Endothelial cell of umbilical vein (primary cell): ENCODE results near the gene CPEB1. TPM values are rescaled to one million over a fixed set of nuclear protein-coding genes. Genes with fewer than 3 reads are reported as not detected.

Source experiments
- BruUV-seq: library from RNA; stranded (reverse); fragments of 400-500 nt; replicated peaks from 2 replicates; lab custom pipeline; 2021; lab: Mats Ljungman, UMichigan
- CTCF ChIA-PET: fragments of 300-600, 350-600 bp; sonication (Branson Sonifier 250); formaldehyde crosslinking; loops from one replicate; lab custom pipeline; 2021; ENCODE audit warnings: antibody characterized with exemption, inconsistent platforms; lab: Charles Lee
- POLR2A ChIA-PET: fragments of 300-600, 350-600 bp; sonication (Branson Sonifier 250); formaldehyde crosslinking; loops from one replicate; lab custom pipeline; 2021; ENCODE audit warnings: antibody characterized with exemption, inconsistent platforms; lab: Charles Lee
- DNase-seq: peaks from one replicate; pipeline ENCODE4 v3.0.0-alpha.2; 2011; ENCODE audit warnings: low read depth, low spot score
- FAIRE-seq: peaks from 2 replicates; lab custom pipeline; 2011; peaks lifted over from hg19 to GRCh38; lab: Jason Lieb, UNC
- H2AFZ ChIP-seq: 2 replicates; pipeline ENCODE4 v1.6.0; 2012; ENCODE audit warnings: low read depth, low read length, control low read depth, inconsistent platforms
- H3K27ac ChIP-seq: 2 replicates; pipeline ENCODE4 v1.5.1; 2011; ENCODE audit warnings: low read depth, mild to moderate bottlenecking, control low read depth, low read length, moderate library complexity; ENCODE audit not compliant: insufficient read depth
- H3K27me3 ChIP-seq, 2 experiments: 2 replicates each; pipeline versions ENCODE4 v1.6.0 to v1.6.1; 2011; ENCODE audit warnings: low read length in 2 of 2, mixed read lengths in 1 of 2; ENCODE audit not compliant: control insufficient read depth in 2 of 2, insufficient read depth in 2 of 2
- H3K36me3 ChIP-seq, 2 experiments: 2 replicates in 1 of 2; 3 replicates in 1 of 2; pipeline ENCODE4 v1.5.1; 2011; ENCODE audit warnings: low read length in 2 of 2, mild to moderate bottlenecking in 1 of 2, moderate library complexity in 1 of 2; ENCODE audit not compliant: control insufficient read depth in 2 of 2, insufficient read depth in 2 of 2; ENCODE audit errors: extremely low read depth in 1 of 2
- H3K4me1 ChIP-seq: 3 replicates; pipeline ENCODE4 v1.5.1; 2011; ENCODE audit warnings: mild to moderate bottlenecking, low read length; ENCODE audit not compliant: control insufficient read depth, insufficient read depth; ENCODE audit errors: extremely low read depth
- H3K4me2 ChIP-seq: 2 replicates; pipeline ENCODE4 v1.6.1; 2011; ENCODE audit warnings: low read length, control low read depth, mixed read lengths; ENCODE audit not compliant: insufficient read depth
- H3K4me3 ChIP-seq, 3 experiments: fragments of 200-600 bp in 1 of 3; sonication (generic), shearing (Covaris generic) in 1 of 3; replicated peaks in 1 of 3; 2 replicates each; pipeline ENCODE4 v1.5.1; 2011 to 2016; ENCODE audit warnings: control low read depth in 3 of 3, low read length in 3 of 3, mild to moderate bottlenecking in 2 of 3, inconsistent platforms in 1 of 3, low read depth in 1 of 3, moderate library complexity in 1 of 3; ENCODE audit not compliant: insufficient read depth in 1 of 3
- H3K79me2 ChIP-seq: 2 replicates; pipeline ENCODE4 v1.6.0; 2012; ENCODE audit warnings: low read length, inconsistent platforms; ENCODE audit not compliant: control insufficient read depth, insufficient read depth
- H3K9ac ChIP-seq: replicated peaks from 2 replicates; pipeline ENCODE3; 2011; ENCODE audit warnings: low read length, control low read depth; ENCODE audit not compliant: insufficient read depth; ENCODE audit errors: extremely low read depth
- H3K9me1 ChIP-seq: replicated peaks from 3 replicates; pipeline ENCODE4 v1.6.0; 2011; ENCODE audit warnings: mild to moderate bottlenecking, low read length; ENCODE audit not compliant: control insufficient read depth, insufficient read depth; ENCODE audit errors: extremely low read depth
- H3K9me3 ChIP-seq: replicated peaks from 2 replicates; pipeline ENCODE4 v1.5.1; 2012; ENCODE audit warnings: low read length, inconsistent platforms; ENCODE audit not compliant: control insufficient read depth, insufficient read depth
- H4K20me1 ChIP-seq: replicated peaks from 2 replicates; pipeline ENCODE3; 2011; ENCODE audit warnings: mild to moderate bottlenecking, low read length; ENCODE audit not compliant: control insufficient read depth, insufficient read depth; ENCODE audit errors: extremely low read depth
- EZH2 ChIP-seq: IDR thresholded peaks from 2 replicates; pipeline ENCODE4 v1.6.1; 2012; ENCODE audit warnings: borderline replicate concordance, low read depth, mild to moderate bottlenecking, moderate library complexity, low read length, inconsistent platforms; ENCODE audit not compliant: severe bottlenecking
- FOS ChIP-seq: IDR thresholded peaks from 2 replicates; pipeline ENCODE4 v1.6.1; 2011; ENCODE audit warnings: mild to moderate bottlenecking, low read length, moderate library complexity, borderline replicate concordance; ENCODE audit not compliant: insufficient read depth
- GATA2 ChIP-seq: IDR thresholded peaks from 2 replicates; pipeline ENCODE4 v1.7.0; 2011; ENCODE audit warnings: low read depth, mild to moderate bottlenecking, moderate library complexity, mixed read lengths, low read length; ENCODE audit not compliant: insufficient read length, insufficient read depth
- JUN ChIP-seq: IDR thresholded peaks from 2 replicates; pipeline ENCODE4 v1.6.1; 2011; ENCODE audit warnings: borderline replicate concordance, low read depth; ENCODE audit not compliant: insufficient read length, insufficient read depth
- MYC ChIP-seq: IDR thresholded peaks from one replicate; pipeline ENCODE4 v1.6.1; 2011; ENCODE audit warnings: mild to moderate bottlenecking, low read depth, low read length
- POLR2A ChIP-seq: IDR thresholded peaks from 2 replicates; pipeline ENCODE4 v1.6.1; 2012; ENCODE audit warnings: low read depth, mild to moderate bottlenecking, control low read depth, low read length
- POLR2AphosphoS5 ChIP-seq: IDR thresholded peaks from 2 replicates; pipeline ENCODE4 v1.6.1; 2012; ENCODE audit warnings: low read depth, mild to moderate bottlenecking, control low read depth, low read length, moderate library complexity; ENCODE audit not compliant: insufficient read depth
- dilution Hi-C: fragments of 300-500 bp; cut with MboI; formaldehyde crosslinking; loops from one replicate; pipeline ENCODE4 v1.15.0; 2019; ENCODE audit warnings: low sequenced_read_pairs; ENCODE audit not compliant: extremely low pct_ligation_motif_present
- intact Hi-C: fragments of 100-400 bp; cut with micrococcal nuclease; formaldehyde crosslinking; loops from one replicate; pipeline ENCODE4 v1.10.0; 2022
- polyA plus RNA-seq, 4 experiments: library from polyadenylated mRNA; depleted of rRNA in 3 of 4; stranded (reverse) in 3 of 4; unstranded in 1 of 4; fragments of >200 nt; gene quantifications; 2 replicates each; pipeline versions ENCODE4 v1.2.1 to v1.2.3, GENCODE V29; 2011 to 2012; ENCODE audit warnings: missing spikeins in 1 of 4
- total RNA-seq: library from RNA; stranded (reverse); gene quantifications from 2 replicates; pipeline ENCODE4 v1.2.3, GENCODE V29; 2021
- TF ChIP-seq, protein P1 (sequence below): IDR thresholded peaks from 2 replicates; pipeline ENCODE4 v1.6.1; 2011; ENCODE audit not compliant: insufficient read depth, insufficient read length
- TF ChIP-seq, protein P2 (sequence below), 2 donors: IDR thresholded peaks; 1 replicate in 1 of 2; 2 replicates in 1 of 2; pipeline ENCODE4 v1.5.1; 2011; ENCODE audit warnings: low read length in 2 of 2, mild to moderate bottlenecking in 2 of 2, moderate library complexity in 2 of 2, control low read depth in 1 of 2, inconsistent platforms in 1 of 2, low read depth in 1 of 2; ENCODE audit not compliant: insufficient read depth in 1 of 2; ENCODE audit errors: extremely low read depth in 1 of 2

CPEB1 gene
- total and polyA plus RNA-seq, 2 donors (not counting 3 experiments of a cell fraction or from before 2014, with no cell fraction given): not detected

GRCh38 chr15:82553846-82554245 lies 93.3 kb downstream of the CPEB1 start:
- TF ChIP-seq JUN (no peak), POLR2AphosphoS5 (no peak), EZH2 (no peak), MYC (no peak), POLR2A (no peak), FOS (no peak), GATA2 (no peak)
- TF ChIP-seq, protein P1, sequence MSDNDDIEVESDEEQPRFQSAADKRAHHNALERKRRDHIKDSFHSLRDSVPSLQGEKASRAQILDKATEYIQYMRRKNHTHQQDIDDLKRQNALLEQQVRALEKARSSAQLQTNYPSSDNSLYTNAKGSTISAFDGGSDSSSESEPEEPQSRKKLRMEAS: no peak
- TF ChIP-seq, protein P2, sequence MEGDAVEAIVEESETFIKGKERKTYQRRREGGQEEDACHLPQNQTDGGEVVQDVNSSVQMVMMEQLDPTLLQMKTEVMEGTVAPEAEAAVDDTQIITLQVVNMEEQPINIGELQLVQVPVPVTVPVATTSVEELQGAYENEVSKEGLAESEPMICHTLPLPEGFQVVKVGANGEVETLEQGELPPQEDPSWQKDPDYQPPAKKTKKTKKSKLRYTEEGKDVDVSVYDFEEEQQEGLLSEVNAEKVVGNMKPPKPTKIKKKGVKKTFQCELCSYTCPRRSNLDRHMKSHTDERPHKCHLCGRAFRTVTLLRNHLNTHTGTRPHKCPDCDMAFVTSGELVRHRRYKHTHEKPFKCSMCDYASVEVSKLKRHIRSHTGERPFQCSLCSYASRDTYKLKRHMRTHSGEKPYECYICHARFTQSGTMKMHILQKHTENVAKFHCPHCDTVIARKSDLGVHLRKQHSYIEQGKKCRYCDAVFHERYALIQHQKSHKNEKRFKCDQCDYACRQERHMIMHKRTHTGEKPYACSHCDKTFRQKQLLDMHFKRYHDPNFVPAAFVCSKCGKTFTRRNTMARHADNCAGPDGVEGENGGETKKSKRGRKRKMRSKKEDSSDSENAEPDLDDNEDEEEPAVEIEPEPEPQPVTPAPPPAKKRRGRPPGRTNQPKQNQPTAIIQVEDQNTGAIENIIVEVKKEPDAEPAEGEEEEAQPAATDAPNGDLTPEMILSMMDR (IDR thresholded peaks at IDR 0.05; ENCODE audit: extremely low read depth in 1 of 2, insufficient read depth in 1 of 2, low read depth in 1 of 2, low read length in 2 of 2): no peak
- H3K4me2 ChIP-seq: no peak overlapping the region
- intact Hi-C loops (no loop called here), dilution Hi-C loops (no loop called here)
- no TSS peak for BruUV-seq
- H3K9me1 ChIP-seq: no peaks in the 10 kb centered on the region
- no peak overlapping the region for H3K27ac ChIP-seq
- CTCF ChIA-PET: interaction anchor here (1.1 to 1.4 kb wide), 2 partner anchors 13 to 23 kb away, joined by 3 to 5 read pairs; partner anchors contain the start of gene RPS17
- no peak overlapping the region for H2AFZ ChIP-seq
- no peak for FAIRE-seq
- H3K4me1 ChIP-seq: no peaks in the 10 kb centered on the region
- H4K20me1 ChIP-seq: no peaks in the 10 kb centered on the region
- no peaks in the 10 kb centered on the region for H3K36me3 ChIP-seq
- no peak overlapping the region for H3K4me3 ChIP-seq
- H3K27me3 ChIP-seq: peaks cover 6 to 16% of the 10 kb centered on the region in 2 experiments
- no peaks in the 10 kb centered on the region for H3K9me3 ChIP-seq
- H3K79me2 ChIP-seq: no peaks in the 10 kb centered on the region
- POLR2A ChIA-PET: no interaction called here
- no peak overlapping the region for H3K9ac ChIP-seq
- DNase-seq: no peak
